ENCODE measurements around the gene SMIM24. TPM values are rescaled to one million over a fixed set of nuclear protein-coding genes. Genes with fewer than 3 reads are reported as not detected.

The SMIM24 gene
- total and polyA plus RNA-seq, 9 of the 15 experiments (the other 6 are each of a cell fraction or from before 2014, with no cell fraction given) = 0.45 to 12.3 (median 1.4) TPM; not detected in 1

DNA sequence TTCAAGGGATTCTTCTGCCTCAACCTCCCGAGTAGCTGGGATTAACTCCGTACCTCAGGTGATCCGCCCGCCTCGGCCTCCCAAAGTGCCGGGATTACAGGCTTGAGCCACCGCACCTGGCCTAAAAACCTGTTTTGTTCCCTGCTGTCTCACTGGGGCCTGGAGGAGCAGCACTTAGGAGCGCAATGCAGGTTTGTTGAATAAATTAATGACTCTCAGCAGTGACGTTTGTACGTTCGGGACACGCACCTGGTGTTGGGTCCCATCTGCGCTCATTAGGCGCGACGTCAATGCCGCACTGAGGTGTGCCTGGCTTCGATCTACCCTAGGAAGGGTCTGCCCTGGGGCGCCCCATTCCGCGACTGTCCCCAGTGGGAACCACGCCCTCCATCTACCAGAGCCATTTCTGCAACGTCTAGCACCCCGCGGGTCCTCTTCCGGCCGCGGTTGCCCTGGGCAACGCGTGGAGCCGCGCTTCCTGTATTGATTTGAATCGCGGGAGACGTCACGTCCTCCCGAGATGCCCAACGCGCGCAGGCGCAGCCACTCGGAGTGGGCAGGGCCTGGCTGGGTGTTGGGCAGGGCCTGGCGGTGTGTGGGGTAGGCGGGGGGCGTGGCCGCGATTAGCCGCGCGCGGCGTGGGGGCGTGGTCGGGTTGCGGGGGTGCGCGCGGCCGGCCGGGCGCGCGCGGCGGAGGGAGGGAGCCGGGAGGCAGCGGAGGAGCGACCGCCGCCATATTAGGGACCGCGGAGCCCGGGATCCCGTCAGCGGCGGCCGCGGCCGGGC is 25.5 kb upstream of the SMIM24 start, which contains the start of gene FZR1 (continued):
- no peak for TF ChIP-seq ZNF395 (CRISPR knock-in tag; IDR thresholded peaks at IDR 0.05)
- no peak for TF ChIP-seq NR1H2 (CRISPR knock-in tag; IDR thresholded peaks at IDR 0.05)
- peak; percentile 7 for TF ChIP-seq RBBP5 (IDR thresholded peaks at IDR 0.05; ENCODE audit: borderline replicate concordance, insufficient read depth, low read length, poor library complexity, severe bottlenecking)
- TF ChIP-seq, protein P1, sequence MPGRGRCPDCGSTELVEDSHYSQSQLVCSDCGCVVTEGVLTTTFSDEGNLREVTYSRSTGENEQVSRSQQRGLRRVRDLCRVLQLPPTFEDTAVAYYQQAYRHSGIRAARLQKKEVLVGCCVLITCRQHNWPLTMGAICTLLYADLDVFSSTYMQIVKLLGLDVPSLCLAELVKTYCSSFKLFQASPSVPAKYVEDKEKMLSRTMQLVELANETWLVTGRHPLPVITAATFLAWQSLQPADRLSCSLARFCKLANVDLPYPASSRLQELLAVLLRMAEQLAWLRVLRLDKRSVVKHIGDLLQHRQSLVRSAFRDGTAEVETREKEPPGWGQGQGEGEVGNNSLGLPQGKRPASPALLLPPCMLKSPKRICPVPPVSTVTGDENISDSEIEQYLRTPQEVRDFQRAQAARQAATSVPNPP (IDR thresholded peaks at IDR 0.05; ENCODE audit: borderline replicate concordance, insufficient read depth, insufficient read length) = no peak
- TF ChIP-seq, protein P2, sequence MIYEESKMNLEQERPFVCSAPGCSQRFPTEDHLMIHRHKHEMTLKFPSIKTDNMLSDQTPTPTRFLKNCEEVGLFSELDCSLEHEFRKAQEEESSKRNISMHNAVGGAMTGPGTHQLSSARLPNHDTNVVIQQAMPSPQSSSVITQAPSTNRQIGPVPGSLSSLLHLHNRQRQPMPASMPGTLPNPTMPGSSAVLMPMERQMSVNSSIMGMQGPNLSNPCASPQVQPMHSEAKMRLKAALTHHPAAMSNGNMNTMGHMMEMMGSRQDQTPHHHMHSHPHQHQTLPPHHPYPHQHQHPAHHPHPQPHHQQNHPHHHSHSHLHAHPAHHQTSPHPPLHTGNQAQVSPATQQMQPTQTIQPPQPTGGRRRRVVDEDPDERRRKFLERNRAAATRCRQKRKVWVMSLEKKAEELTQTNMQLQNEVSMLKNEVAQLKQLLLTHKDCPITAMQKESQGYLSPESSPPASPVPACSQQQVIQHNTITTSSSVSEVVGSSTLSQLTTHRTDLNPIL (CRISPR knock-in tag; IDR thresholded peaks at IDR 0.05) = no peak
- TF ChIP-seq, protein P3, sequence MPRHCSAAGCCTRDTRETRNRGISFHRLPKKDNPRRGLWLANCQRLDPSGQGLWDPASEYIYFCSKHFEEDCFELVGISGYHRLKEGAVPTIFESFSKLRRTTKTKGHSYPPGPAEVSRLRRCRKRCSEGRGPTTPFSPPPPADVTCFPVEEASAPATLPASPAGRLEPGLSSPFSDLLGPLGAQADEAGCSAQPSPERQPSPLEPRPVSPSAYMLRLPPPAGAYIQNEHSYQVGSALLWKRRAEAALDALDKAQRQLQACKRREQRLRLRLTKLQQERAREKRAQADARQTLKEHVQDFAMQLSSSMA (CRISPR knock-in tag; IDR thresholded peaks at IDR 0.05) = no peak
- no peak for TF ChIP-seq ZBED1 (IDR thresholded peaks at IDR 0.05)
- TF ChIP-seq ZNF644 (tag; IDR thresholded peaks at IDR 0.05; ENCODE audit: low read depth) = no peak
- no peak for TF ChIP-seq TBL1XR1 (IDR thresholded peaks at IDR 0.05; ENCODE audit: low read length in 2 of 2)
- TF ChIP-seq PTRF (tag; IDR thresholded peaks at IDR 0.05) = no peak
- no peak for TF ChIP-seq BRF1 (IDR thresholded peaks at IDR 0.05; ENCODE audit: borderline replicate concordance, extremely low read depth, insufficient read length)
- TF ChIP-seq CHD1 (IDR thresholded peaks at IDR 0.05; ENCODE audit: low read length) = no peak
- TF ChIP-seq, protein P4, sequence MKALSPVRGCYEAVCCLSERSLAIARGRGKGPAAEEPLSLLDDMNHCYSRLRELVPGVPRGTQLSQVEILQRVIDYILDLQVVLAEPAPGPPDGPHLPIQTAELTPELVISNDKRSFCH (CRISPR knock-in tag; IDR thresholded peaks at IDR 0.05) = no peak
- TF ChIP-seq, protein P4 (tag; IDR thresholded peaks at IDR 0.05) = 0 out of 2 replicates have a peak, but pooled peaks have one; percentile 33
- no peak for TF ChIP-seq BCLAF1 (IDR thresholded peaks at IDR 0.05; ENCODE audit: borderline replicate concordance in 1 of 2, control insufficient read depth in 1 of 2, low read depth in 2 of 2, low read length in 1 of 2)
- no peak for TF ChIP-seq ZNF764 (CRISPR knock-in tag; IDR thresholded peaks at IDR 0.05; ENCODE audit: low read depth)
- no peak for TF ChIP-seq GATAD2A (IDR thresholded peaks at IDR 0.05)
- no peak for TF ChIP-seq NFE2L1 (tag; IDR thresholded peaks at IDR 0.05; ENCODE audit: borderline replicate concordance, low read depth)
